Keratinocyte (primary cell): ENCODE data around the gene CCDC71L. TPM values are rescaled to one million over a fixed set of nuclear protein-coding genes. Genes with fewer than 3 reads are reported as not detected.

ENCODE experiments used
- DNase-seq: peaks from one replicate; pipeline ENCODE4 v3.0.0-alpha.2; 2011; ENCODE audit warnings: low read depth, missing footprints, low spot score
- FAIRE-seq: peaks from 2 replicates; lab custom pipeline; 2011; peaks lifted over from hg19 to GRCh38; lab: Jason Lieb, UNC
- H2AFZ ChIP-seq: 2 replicates; pipeline ENCODE4 v1.6.0; 2012; ENCODE audit warnings: low read length, control low read depth, inconsistent platforms; ENCODE audit not compliant: control insufficient read depth
- H3K27ac ChIP-seq: 2 replicates; pipeline ENCODE4 v1.5.1; 2011; ENCODE audit warnings: low read length; ENCODE audit not compliant: control insufficient read depth, insufficient read depth
- H3K27me3 ChIP-seq: 3 replicates; pipeline ENCODE4 v1.6.0; 2011; ENCODE audit warnings: low read length; ENCODE audit not compliant: control insufficient read depth, insufficient read depth; ENCODE audit errors: extremely low read depth
- H3K36me3 ChIP-seq, 2 experiments: 2 replicates in 1 of 2; 3 replicates in 1 of 2; pipeline ENCODE4 v1.5.1; 2011; ENCODE audit warnings: low read length in 2 of 2, mild to moderate bottlenecking in 1 of 2; ENCODE audit not compliant: control insufficient read depth in 2 of 2, insufficient read depth in 2 of 2; ENCODE audit errors: extremely low read depth in 1 of 2
- H3K4me1 ChIP-seq: 3 replicates; pipeline ENCODE4 v1.5.1; 2011; ENCODE audit warnings: low read length; ENCODE audit not compliant: control insufficient read depth, insufficient read depth; ENCODE audit errors: extremely low read depth
- H3K4me2 ChIP-seq: 3 replicates; pipeline ENCODE4 v1.6.0; 2011; ENCODE audit warnings: low read depth, low read length; ENCODE audit not compliant: control insufficient read depth, insufficient read depth; ENCODE audit errors: extremely low read depth
- H3K4me3 ChIP-seq, 3 experiments: fragments of 200-600 bp in 1 of 3; sonication (generic) in 1 of 3; 2 replicates in 2 of 3; 3 replicates in 1 of 3; pipeline ENCODE4 v1.5.1; 2011 to 2016; ENCODE audit warnings: low read length in 3 of 3, mild to moderate bottlenecking in 3 of 3, control low read depth in 2 of 3, inconsistent platforms in 1 of 3, low read depth in 1 of 3, mixed read lengths in 1 of 3, mixed run types in 1 of 3, moderate library complexity in 1 of 3; ENCODE audit not compliant: control insufficient read depth in 2 of 3, insufficient read depth in 2 of 3; ENCODE audit errors: extremely low read depth in 1 of 3
- H3K79me2 ChIP-seq: 2 replicates; pipeline ENCODE4 v1.6.0; 2012; ENCODE audit warnings: low read length; ENCODE audit not compliant: control insufficient read depth, insufficient read depth
- H3K9ac ChIP-seq: 3 replicates; pipeline ENCODE4 v1.6.0; 2011; ENCODE audit warnings: low read length; ENCODE audit not compliant: control insufficient read depth, insufficient read depth; ENCODE audit errors: extremely low read depth
- H3K9me1 ChIP-seq: 3 replicates; pipeline ENCODE4 v1.6.0; 2011; ENCODE audit warnings: low read length; ENCODE audit not compliant: control insufficient read depth, insufficient read depth; ENCODE audit errors: extremely low read depth
- H3K9me3 ChIP-seq: 2 replicates; pipeline ENCODE4 v1.5.1; 2012; ENCODE audit warnings: low read depth, low read length; ENCODE audit not compliant: control insufficient read depth
- H4K20me1 ChIP-seq: 3 replicates; pipeline ENCODE4 v1.6.0; 2011; ENCODE audit warnings: low read length; ENCODE audit not compliant: control insufficient read depth, insufficient read depth; ENCODE audit errors: extremely low read depth
- CTCF ChIP-seq, 3 experiments: IDR thresholded peaks in 1 of 3; conservative IDR thresholded peaks in 1 of 3; optimal IDR thresholded peaks in 1 of 3; 2 replicates in 2 of 3; 3 replicates in 1 of 3; pipeline versions ENCODE3 to v1.5.1; 2011; ENCODE audit warnings: low read length in 3 of 3, mild to moderate bottlenecking in 3 of 3, moderate library complexity in 2 of 3, control low read depth in 1 of 3, inconsistent platforms in 1 of 3; ENCODE audit not compliant: insufficient read depth in 2 of 3; ENCODE audit errors: extremely low read depth in 1 of 3
- EZH2 ChIP-seq: IDR thresholded peaks from one replicate; pipeline ENCODE4 v1.6.1; 2012; ENCODE audit warnings: inconsistent platforms, mild to moderate bottlenecking, low read length, moderate library complexity
- dilution Hi-C: fragments of 300-500 bp; cut with MboI; formaldehyde crosslinking; loops from one replicate; pipeline ENCODE4 v1.7.0; 2020; ENCODE audit warnings: low sequenced_read_pairs; ENCODE audit not compliant: extremely low pct_ligation_motif_present
- polyA plus RNA-seq, 5 experiments: library from polyadenylated mRNA; depleted of rRNA in 3 of 5; stranded (reverse) in 3 of 5; stranded (forward) in 1 of 5; unstranded in 1 of 5; fragments of >200 nt; gene quantifications; 1 replicate in 1 of 5; 2 replicates in 3 of 5; 3 replicates in 1 of 5; pipeline versions ENCODE4 v1.2.1 to v1.2.3, GENCODE V29; 2011 to 2012; ENCODE audit warnings: missing spikeins in 2 of 5, low read depth in 1 of 5, low replicate concordance in 1 of 5

CCDC71L gene
- polyA plus RNA-seq, 1 donor (not counting 4 experiments of a cell fraction or from before 2014, with no cell fraction given), result 10.6 TPM

GRCh38 chr7:106622654-106623314 lies 38.2 kb downstream of the CCDC71L start:
- Histone ChIP-seq H3K4me2 (no peak overlapping the region), H3K79me2 (no peaks in the 10 kb centered on the region), H3K4me1 (peaks cover 7% of the 10 kb centered on the region), H3K27ac (no peak overlapping the region), H4K20me1 (no peaks in the 10 kb centered on the region), H3K27me3 (no peaks in the 10 kb centered on the region), H3K4me3 (no peak overlapping the region), H3K9ac (no peak overlapping the region), H3K36me3 (no peaks in the 10 kb centered on the region), H3K9me3 (no peaks in the 10 kb centered on the region), H3K9me1 (no peaks in the 10 kb centered on the region), H2AFZ (no peak overlapping the region)
- TF ChIP-seq CTCF (optimal IDR thresholded peaks at IDR 0.05 in 1 of 3, IDR thresholded peaks at IDR 0.05 in 1 of 3, conservative IDR thresholded peaks at IDR 0.05 in 1 of 3; ENCODE audit: extremely low read depth in 1 of 3, insufficient read depth in 2 of 3, low read length in 3 of 3), result no peak
- no peak for TF ChIP-seq EZH2
- FAIRE-seq (no peak), DNase-seq (no peak)
- dilution Hi-C loops, result no loop called here

- DNase-seq, result no peak
- Histone ChIP-seq H3K4me1 (peaks cover 3% of the 10 kb centered on the region), H3K9me3 (no peaks in the 10 kb centered on the region), H3K4me2 (no peak overlapping the region), H4K20me1 (no peaks in the 10 kb centered on the region), H3K79me2 (no peaks in the 10 kb centered on the region), H2AFZ (no peak overlapping the region), H3K9ac (no peak overlapping the region), H3K27ac (no peak overlapping the region), H3K4me3 (no peak overlapping the region), H3K27me3 (no peaks in the 10 kb centered on the region), H3K36me3 (no peaks in the 10 kb centered on the region), H3K9me1 (no peaks in the 10 kb centered on the region)
- TF ChIP-seq CTCF (optimal IDR thresholded peaks at IDR 0.05 in 1 of 3, IDR thresholded peaks at IDR 0.05 in 1 of 3, conservative IDR thresholded peaks at IDR 0.05 in 1 of 3; ENCODE audit: extremely low read depth in 1 of 3, insufficient read depth in 2 of 3, low read length in 3 of 3), result no peak
- TF ChIP-seq EZH2, result no peak
- dilution Hi-C loops, result no loop called here
- FAIRE-seq, result no peak
Observed at GRCh38 chr7:106621393-106622132, 39.4 kb downstream of the CCDC71L start.
